HepG2 (cell line): ENCODE results near the gene LGI2. TPM values are rescaled to one million over a fixed set of nuclear protein-coding genes. Genes with fewer than 3 reads are reported as not detected.

Experiments used
- ATAC-seq: fragments of 200-7000 bp; cut with Tn5 transposase; 3 replicates; pipeline ENCODE4 v1.9.1; 2020; ENCODE audit warnings: mild to moderate bottlenecking, moderate library complexity
- BruUV-seq: library from RNA; stranded (reverse); fragments of 400-500 nt; replicated peaks from 2 replicates; lab custom pipeline; 2021; lab: Mats Ljungman, UMichigan
- CTCF ChIA-PET: fragments of 300-600 bp; formaldehyde crosslinking; extraction: SDS; loops from one replicate; lab custom pipeline; 2021; ENCODE audit warnings: low total read pairs, inconsistent platforms, low intra/inter-chr PET ratio; lab: Yijun Ruan, JAX
- POLR2A ChIA-PET: fragments of 350-600 bp; sonication (Branson Sonifier 250); formaldehyde crosslinking; loops from one replicate; lab custom pipeline; 2020; ENCODE audit warnings: antibody characterized with exemption, inconsistent platforms; lab: Yijun Ruan, JAX
- DNase-seq: peaks from one replicate; pipeline ENCODE4 v3.0.0-alpha.2; 2015; ENCODE audit warnings: low spot score
- FAIRE-seq: peaks from 3 replicates; lab custom pipeline; 2011; peaks lifted over from hg19 to GRCh38; lab: Jason Lieb, UNC
- H2AFZ ChIP-seq: one replicate; pipeline ENCODE4 v1.6.1; 2011; ENCODE audit warnings: low read length, inconsistent platforms
- H3K27ac ChIP-seq: fragments of 300-600 bp; 3 replicates; pipeline ENCODE4 v1.8.0; 2011; ENCODE audit warnings: mixed run types, mild to moderate bottlenecking, mixed read lengths, low read length, inconsistent platforms; ENCODE audit not compliant: insufficient read depth; ENCODE audit errors: extremely low read length
- H3K27me3 ChIP-seq, 2 experiments: fragments of 200-600 bp in 1 of 2; 2 replicates in 1 of 2; 3 replicates in 1 of 2; pipeline versions ENCODE4 v1.6.0 to v1.8.0; 2011; ENCODE audit warnings: low read length in 2 of 2, mild to moderate bottlenecking in 2 of 2, moderate library complexity in 2 of 2, inconsistent platforms in 1 of 2; ENCODE audit not compliant: insufficient read depth in 2 of 2, control insufficient read depth in 1 of 2
- H3K36me3 ChIP-seq, 2 experiments: fragments of 200-600 bp in 1 of 2; replicated peaks in 1 of 2; 2 replicates in 1 of 2; 3 replicates in 1 of 2; pipeline versions ENCODE4 v1.5.1 to v1.8.0; 2011; ENCODE audit warnings: low read length in 2 of 2, inconsistent platforms in 1 of 2; ENCODE audit not compliant: insufficient read depth in 2 of 2, control insufficient read depth in 1 of 2
- H3K4me1 ChIP-seq: 2 replicates; pipeline ENCODE4 v1.5.1; 2012; ENCODE audit warnings: low read length, inconsistent platforms; ENCODE audit not compliant: insufficient read depth
- H3K4me2 ChIP-seq: 2 replicates; pipeline ENCODE4 v1.6.0; 2011; ENCODE audit warnings: low read depth, low read length, inconsistent platforms
- H3K4me3 ChIP-seq, 3 experiments: fragments of 200-600 bp in 1 of 3; sonication (generic), shearing (Covaris generic) in 1 of 3; replicated peaks in 1 of 3; 2 replicates each; pipeline ENCODE4 v1.5.1; 2011 to 2016; ENCODE audit warnings: low read length in 3 of 3, inconsistent platforms in 2 of 3, low read depth in 2 of 3, mild to moderate bottlenecking in 2 of 3, control low read depth in 1 of 3, mixed read lengths in 1 of 3; ENCODE audit not compliant: insufficient read depth in 1 of 3
- H3K79me2 ChIP-seq: one replicate; pipeline ENCODE4 v1.6.1; 2011; ENCODE audit warnings: low read length, inconsistent platforms; ENCODE audit not compliant: insufficient read depth
- H3K9ac ChIP-seq: 2 replicates; pipeline ENCODE4 v1.6.0; 2011; ENCODE audit warnings: mild to moderate bottlenecking, low read depth, low read length, inconsistent platforms; ENCODE audit not compliant: insufficient read depth
- H3K9me3 ChIP-seq: 2 replicates; pipeline ENCODE4 v1.5.1; 2012; ENCODE audit warnings: mild to moderate bottlenecking, low read length
- H4K20me1 ChIP-seq: 2 replicates; pipeline ENCODE4 v1.6.0; 2011; ENCODE audit warnings: inconsistent platforms, mild to moderate bottlenecking, low read length, moderate library complexity; ENCODE audit not compliant: insufficient read depth
- ATF4 ChIP-seq, 2 experiments: fragments of 450-650 bp in 1 of 2; sonication (generic) in 1 of 2; formaldehyde crosslinking; IDR thresholded peaks; 2 replicates each; pipeline versions ENCODE4 v1.5.0 to v1.8.0; 2020 to 2022; ENCODE audit warnings: mild to moderate bottlenecking in 1 of 2, missing genetic modification reagents in 1 of 2
- ERF ChIP-seq: IDR thresholded peaks from 2 replicates; pipeline ENCODE4 v1.6.1; 2018; ENCODE audit warnings: missing biosample characterization, missing genetic modification reagents
- HOXA3 ChIP-seq: sonication (generic); formaldehyde crosslinking; IDR thresholded peaks from 2 replicates; pipeline ENCODE4 v1.5.0; 2020; ENCODE audit warnings: missing genetic modification reagents
- IRF2 ChIP-seq: IDR thresholded peaks from 2 replicates; pipeline ENCODE4 v1.6.1; 2018; ENCODE audit warnings: missing genetic modification reagents, missing compliant biosample characterization
- TEAD3 ChIP-seq: optimal IDR thresholded peaks from 2 replicates; pipeline ENCODE3; 2016; ENCODE audit warnings: borderline replicate concordance
- ZKSCAN8 ChIP-seq: IDR thresholded peaks from 2 replicates; pipeline ENCODE4 v1.6.1; 2016; ENCODE audit warnings: borderline replicate concordance, missing genetic modification reagents, missing compliant biosample characterization
- ZNF264 ChIP-seq: sonication (generic); formaldehyde crosslinking; IDR thresholded peaks from 2 replicates; pipeline ENCODE4 v1.4.0; 2020; ENCODE audit warnings: missing genetic modification reagents
- ZNF776 ChIP-seq: sonication (generic); formaldehyde crosslinking; IDR thresholded peaks from 2 replicates; pipeline ENCODE4 v1.4.0; 2020; ENCODE audit warnings: mild to moderate bottlenecking, missing genetic modification reagents
- WGBS: methylation state at CpG from one replicate; pipeline ENCODE4 v1.1.6; 2017; ENCODE audit warnings: low lambda C conversion rate; 5-methylcytosine and 5-hydroxymethylcytosine counted together
- in situ Hi-C: cut with HindIII; loops from 2 replicates; pipeline ENCODE4 v1.10.0; 2017; ENCODE audit warnings: low pct_unique_long_range_greater_than_20kb; ENCODE audit not compliant: extremely low pct_ligation_motif_present
- intact Hi-C: fragments of 100-400 bp; cut with micrococcal nuclease; formaldehyde crosslinking; loops from one replicate; pipeline ENCODE4 v1.10.0; 2022; ENCODE audit not compliant: unreplicated experiment
- polyA plus RNA-seq, 8 experiments: library from polyadenylated mRNA; depleted of rRNA in 3 of 8; stranded (reverse) in 7 of 8; unstranded in 1 of 8; fragments of >200 nt; fragmentation: Illumina TruSeq in 4 of 8; extraction: Trizol in 4 of 8; gene quantifications; 2 replicates each; pipeline versions ENCODE4 v1.2.1 to v1.2.3, GENCODE V29; 2011 to 2016; ENCODE audit warnings: low read depth in 4 of 8, missing spikeins in 1 of 8, mixed read lengths in 1 of 8; ENCODE audit not compliant: insufficient read depth in 1 of 8
- total RNA-seq, 5 experiments: library from RNA; depleted of rRNA; stranded (reverse); fragments of >200 nt; fragmentation: Illumina TruSeq; extraction: Trizol; gene quantifications; 2 replicates each; pipeline ENCODE4 v1.2.3, GENCODE V29; 2016; ENCODE audit warnings: low read depth in 1 of 5
- TF ChIP-seq, protein P1 (sequence below): sonication (generic); formaldehyde crosslinking; IDR thresholded peaks from 2 replicates; pipeline ENCODE4 v1.5.0; 2020; ENCODE audit warnings: mild to moderate bottlenecking, missing genetic modification reagents, borderline replicate concordance
- TF ChIP-seq, protein P2 (sequence below): sonication (generic); formaldehyde crosslinking; conservative IDR thresholded peaks from 2 replicates; pipeline ENCODE4 v1.4.0; 2020; ENCODE audit warnings: missing genetic modification reagents
- TF ChIP-seq, protein P3 (sequence below): IDR thresholded peaks from 2 replicates; pipeline ENCODE4 v1.6.1; 2012; ENCODE audit warnings: inconsistent platforms

Gene LGI2
- total and polyA plus RNA-seq, 2 of the 13 experiments (the other 11 are each of a cell fraction or from before 2014, with no cell fraction given): not detected

GRCh38 chr4:24973747-24974601 lies 56.8 kb downstream of the LGI2 start:
- ATAC-seq (no peak; the same call in none of the 3 replicates), FAIRE-seq (no peak), DNase-seq (peak; percentile 36)
- no peaks in the 10 kb centered on the region for H3K9me3 ChIP-seq
- no peaks in the 10 kb centered on the region for H3K36me3 ChIP-seq
- intact Hi-C loops: loop anchor here (10.0 kb wide), 1 partner anchor 489 kb away; no protein-coding TSS in a partner anchor
- H2AFZ ChIP-seq: no peak overlapping the region
- H4K20me1 ChIP-seq: no peaks in the 10 kb centered on the region
- H3K4me2 ChIP-seq: peak overlapping the region; percentile 85
- H3K27ac ChIP-seq: no peak overlapping the region
- H3K27me3 ChIP-seq: peaks cover 0 to 23% of the 10 kb centered on the region in 2 experiments; a peak in 1 of 5 replicates
- peaks cover 14% of the 10 kb centered on the region for H3K4me1 ChIP-seq
- ChIA-PET POLR2A (no interaction called here), CTCF (no interaction called here)
- H3K79me2 ChIP-seq: no peaks in the 10 kb centered on the region
- peak overlapping the region; percentile 13 to 58 (median 31); a peak in 4 of 6 replicates for H3K4me3 ChIP-seq
- BruUV-seq: no TSS peak
- in situ Hi-C loops: no loop called here
- WGBS: 6% methylated on average over 8 of the region's 24 CpGs
- H3K9ac ChIP-seq: peak overlapping the region; percentile 16; the same call in 1 of the 2 replicates
- no peak for TF ChIP-seq ZNF776 (CRISPR knock-in tag)
- no peak for TF ChIP-seq IRF2 (CRISPR knock-in tag)
- TF ChIP-seq, protein P1, sequence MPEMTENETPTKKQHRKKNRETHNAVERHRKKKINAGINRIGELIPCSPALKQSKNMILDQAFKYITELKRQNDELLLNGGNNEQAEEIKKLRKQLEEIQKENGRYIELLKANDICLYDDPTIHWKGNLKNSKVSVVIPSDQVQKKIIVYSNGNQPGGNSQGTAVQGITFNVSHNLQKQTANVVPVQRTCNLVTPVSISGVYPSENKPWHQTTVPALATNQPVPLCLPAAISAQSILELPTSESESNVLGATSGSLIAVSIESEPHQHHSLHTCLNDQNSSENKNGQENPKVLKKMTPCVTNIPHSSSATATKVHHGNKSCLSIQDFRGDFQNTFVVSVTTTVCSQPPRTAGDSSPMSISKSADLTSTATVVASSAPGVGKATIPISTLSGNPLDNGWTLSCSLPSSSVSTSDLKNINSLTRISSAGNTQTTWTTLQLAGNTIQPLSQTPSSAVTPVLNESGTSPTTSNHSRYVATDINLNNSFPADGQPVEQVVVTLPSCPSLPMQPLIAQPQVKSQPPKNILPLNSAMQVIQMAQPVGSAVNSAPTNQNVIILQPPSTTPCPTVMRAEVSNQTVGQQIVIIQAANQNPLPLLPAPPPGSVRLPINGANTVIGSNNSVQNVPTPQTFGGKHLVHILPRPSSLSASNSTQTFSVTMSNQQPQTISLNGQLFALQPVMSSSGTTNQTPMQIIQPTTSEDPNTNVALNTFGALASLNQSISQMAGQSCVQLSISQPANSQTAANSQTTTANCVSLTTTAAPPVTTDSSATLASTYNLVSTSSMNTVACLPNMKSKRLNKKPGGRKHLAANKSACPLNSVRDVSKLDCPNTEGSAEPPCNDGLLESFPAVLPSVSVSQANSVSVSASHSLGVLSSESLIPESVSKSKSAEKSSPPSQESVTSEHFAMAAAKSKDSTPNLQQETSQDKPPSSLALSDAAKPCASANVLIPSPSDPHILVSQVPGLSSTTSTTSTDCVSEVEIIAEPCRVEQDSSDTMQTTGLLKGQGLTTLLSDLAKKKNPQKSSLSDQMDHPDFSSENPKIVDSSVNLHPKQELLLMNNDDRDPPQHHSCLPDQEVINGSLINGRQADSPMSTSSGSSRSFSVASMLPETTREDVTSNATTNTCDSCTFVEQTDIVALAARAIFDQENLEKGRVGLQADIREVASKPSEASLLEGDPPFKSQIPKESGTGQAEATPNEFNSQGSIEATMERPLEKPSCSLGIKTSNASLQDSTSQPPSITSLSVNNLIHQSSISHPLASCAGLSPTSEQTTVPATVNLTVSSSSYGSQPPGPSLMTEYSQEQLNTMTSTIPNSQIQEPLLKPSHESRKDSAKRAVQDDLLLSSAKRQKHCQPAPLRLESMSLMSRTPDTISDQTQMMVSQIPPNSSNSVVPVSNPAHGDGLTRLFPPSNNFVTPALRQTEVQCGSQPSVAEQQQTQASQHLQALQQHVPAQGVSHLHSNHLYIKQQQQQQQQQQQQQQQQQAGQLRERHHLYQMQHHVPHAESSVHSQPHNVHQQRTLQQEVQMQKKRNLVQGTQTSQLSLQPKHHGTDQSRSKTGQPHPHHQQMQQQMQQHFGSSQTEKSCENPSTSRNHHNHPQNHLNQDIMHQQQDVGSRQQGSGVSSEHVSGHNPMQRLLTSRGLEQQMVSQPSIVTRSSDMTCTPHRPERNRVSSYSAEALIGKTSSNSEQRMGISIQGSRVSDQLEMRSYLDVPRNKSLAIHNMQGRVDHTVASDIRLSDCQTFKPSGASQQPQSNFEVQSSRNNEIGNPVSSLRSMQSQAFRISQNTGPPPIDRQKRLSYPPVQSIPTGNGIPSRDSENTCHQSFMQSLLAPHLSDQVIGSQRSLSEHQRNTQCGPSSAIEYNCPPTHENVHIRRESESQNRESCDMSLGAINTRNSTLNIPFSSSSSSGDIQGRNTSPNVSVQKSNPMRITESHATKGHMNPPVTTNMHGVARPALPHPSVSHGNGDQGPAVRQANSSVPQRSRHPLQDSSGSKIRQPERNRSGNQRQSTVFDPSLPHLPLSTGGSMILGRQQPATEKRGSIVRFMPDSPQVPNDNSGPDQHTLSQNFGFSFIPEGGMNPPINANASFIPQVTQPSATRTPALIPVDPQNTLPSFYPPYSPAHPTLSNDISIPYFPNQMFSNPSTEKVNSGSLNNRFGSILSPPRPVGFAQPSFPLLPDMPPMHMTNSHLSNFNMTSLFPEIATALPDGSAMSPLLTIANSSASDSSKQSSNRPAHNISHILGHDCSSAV (CRISPR knock-in tag): no peak
- 0 out of 2 replicates have a peak, but pooled peaks have one; percentile 32 for TF ChIP-seq ZKSCAN8 (CRISPR knock-in tag)
- TF ChIP-seq ERF (CRISPR knock-in tag): peak; percentile 31; the same call in 1 of the 2 replicates
- TF ChIP-seq, protein P2, sequence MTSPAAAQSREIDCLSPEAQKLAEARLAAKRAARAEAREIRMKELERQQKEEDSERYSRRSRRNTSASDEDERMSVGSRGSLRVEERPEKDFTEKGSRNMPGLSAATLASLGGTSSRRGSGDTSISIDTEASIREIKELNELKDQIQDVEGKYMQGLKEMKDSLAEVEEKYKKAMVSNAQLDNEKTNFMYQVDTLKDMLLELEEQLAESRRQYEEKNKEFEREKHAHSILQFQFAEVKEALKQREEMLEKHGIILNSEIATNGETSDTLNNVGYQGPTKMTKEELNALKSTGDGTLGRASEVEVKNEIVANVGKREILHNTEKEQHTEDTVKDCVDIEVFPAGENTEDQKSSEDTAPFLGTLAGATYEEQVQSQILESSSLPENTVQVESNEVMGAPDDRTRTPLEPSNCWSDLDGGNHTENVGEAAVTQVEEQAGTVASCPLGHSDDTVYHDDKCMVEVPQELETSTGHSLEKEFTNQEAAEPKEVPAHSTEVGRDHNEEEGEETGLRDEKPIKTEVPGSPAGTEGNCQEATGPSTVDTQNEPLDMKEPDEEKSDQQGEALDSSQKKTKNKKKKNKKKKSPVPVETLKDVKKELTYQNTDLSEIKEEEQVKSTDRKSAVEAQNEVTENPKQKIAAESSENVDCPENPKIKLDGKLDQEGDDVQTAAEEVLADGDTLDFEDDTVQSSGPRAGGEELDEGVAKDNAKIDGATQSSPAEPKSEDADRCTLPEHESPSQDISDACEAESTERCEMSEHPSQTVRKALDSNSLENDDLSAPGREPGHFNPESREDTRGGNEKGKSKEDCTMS: no peak
- peak; percentile 18; the same call in 1 of the 2 replicates for TF ChIP-seq HOXA3 (CRISPR knock-in tag)
- peak in 1 of 2 experiments; percentile 91; a peak in 2 of 4 replicates for TF ChIP-seq ATF4 (CRISPR knock-in tag; IDR thresholded peaks at IDR 0.05)
- TF ChIP-seq TEAD3 (CRISPR knock-in tag): peak; percentile 36
- TF ChIP-seq ZNF264 (CRISPR knock-in tag): no peak
- TF ChIP-seq, protein P3, sequence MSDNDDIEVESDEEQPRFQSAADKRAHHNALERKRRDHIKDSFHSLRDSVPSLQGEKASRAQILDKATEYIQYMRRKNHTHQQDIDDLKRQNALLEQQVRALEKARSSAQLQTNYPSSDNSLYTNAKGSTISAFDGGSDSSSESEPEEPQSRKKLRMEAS: 0 out of 2 replicates have a peak, but pooled peaks have one; percentile 12
